Measurements from ENCODE around the gene PGAM1.

- TF ChIP-seq CTCF (IDR thresholded peaks at IDR 0.05) (no peak), POLR2A (IDR thresholded peaks at IDR 0.05) (peak; percentile 44), POLR2AphosphoS5 (IDR thresholded peaks at IDR 0.05) (no peak)
Measured at GRCh38 chr10:97399843-97400545, 26.0 kb upstream of the PGAM1 start.
